Measurements from ENCODE around the gene BTF3.

Gene BTF3

GRCh38 chr5:73469878-73470277 is 28.4 kb upstream of the BTF3 start:
- no peak overlapping the region for H3K4me3 Mint-ChIP-seq
- H3K4me1 Mint-ChIP-seq = peaks cover 4% of the 10 kb centered on the region
- peaks cover 6% of the 10 kb centered on the region for H3K9me3 Mint-ChIP-seq
- TF ChIP-seq CTCF (IDR thresholded peaks at IDR 0.05; ENCODE audit: unreplicated experiment in 3 of 3) = no peak
- H3K27ac Mint-ChIP-seq = no peak overlapping the region
- peaks cover 8% of the 10 kb centered on the region for H3K27me3 Mint-ChIP-seq (ENCODE audit: low read depth)
- H3K36me3 Mint-ChIP-seq (ENCODE audit: low read depth) = no peaks in the 10 kb centered on the region

DNA sequence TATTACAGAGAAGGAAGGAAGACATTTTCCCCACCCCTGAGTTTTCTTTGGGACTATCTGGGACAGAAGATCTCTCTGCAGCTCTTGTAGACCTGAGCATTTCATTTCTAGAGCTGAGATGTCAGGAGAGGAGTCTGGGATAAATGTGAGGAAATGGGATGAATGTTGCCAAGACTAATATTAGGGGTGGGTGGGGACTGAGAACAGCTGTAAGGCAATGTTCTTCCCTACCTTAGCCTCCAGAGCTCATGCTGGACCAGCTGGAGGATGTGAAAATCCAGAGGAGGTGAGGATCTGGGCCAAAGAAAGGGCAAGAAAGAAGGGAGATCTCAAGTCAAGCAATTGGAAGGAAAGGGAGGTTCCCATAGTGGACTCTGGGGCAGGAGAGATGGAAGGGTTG is 26.6 kb upstream of the BTF3 start:
- no peaks in the 10 kb centered on the region for H3K4me1 Mint-ChIP-seq

DNA sequence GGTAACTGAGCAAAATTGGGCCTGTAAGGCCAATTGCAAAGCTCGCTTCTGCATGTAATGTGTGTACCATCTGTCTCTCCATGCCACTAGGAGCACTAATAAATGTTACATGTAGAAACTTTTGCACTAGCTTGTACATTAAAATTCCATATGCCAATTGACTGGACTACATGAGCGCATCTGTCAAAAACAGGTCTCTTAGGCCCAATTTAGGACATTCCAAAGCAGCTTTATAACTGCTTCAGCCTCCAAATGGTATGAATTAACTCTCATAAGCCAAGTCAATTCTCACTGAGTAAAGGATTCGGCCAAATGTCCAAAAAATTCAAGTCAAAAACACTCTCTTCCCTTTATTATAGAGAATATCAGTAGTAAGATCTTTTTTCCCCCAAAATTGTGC is 26.1 kb upstream of the BTF3 start:
- H3K9me3 Mint-ChIP-seq = peaks cover 6% of the 10 kb centered on the region
- no peak overlapping the region for H3K4me3 Mint-ChIP-seq
- no peaks in the 10 kb centered on the region for H3K36me3 Mint-ChIP-seq (ENCODE audit: low read depth)
- TF ChIP-seq CTCF (IDR thresholded peaks at IDR 0.05; ENCODE audit: unreplicated experiment in 3 of 3) = no peak
- no peak overlapping the region for H3K27ac Mint-ChIP-seq
- peaks cover 8% of the 10 kb centered on the region for H3K27me3 Mint-ChIP-seq (ENCODE audit: low read depth)
- no peaks in the 10 kb centered on the region for H3K4me1 Mint-ChIP-seq

More for the DNA sequence above, 26.6 kb upstream of the BTF3 start:
- H3K36me3 Mint-ChIP-seq (ENCODE audit: low read depth) = no peaks in the 10 kb centered on the region
- H3K9me3 Mint-ChIP-seq = peaks cover 6% of the 10 kb centered on the region
- peaks cover 8% of the 10 kb centered on the region for H3K27me3 Mint-ChIP-seq (ENCODE audit: low read depth)
- no peak overlapping the region for H3K4me3 Mint-ChIP-seq
- no peak overlapping the region for H3K27ac Mint-ChIP-seq
- no peak for TF ChIP-seq CTCF (IDR thresholded peaks at IDR 0.05; ENCODE audit: unreplicated experiment in 3 of 3)

GRCh38 chr5:73480500-73480899 is 17.7 kb upstream of the BTF3 start:
- Mint-ChIP-seq H3K36me3 (ENCODE audit: low read depth) (no peaks in the 10 kb centered on the region), H3K27ac (no peak overlapping the region), H3K9me3 (no peaks in the 10 kb centered on the region), H3K27me3 (ENCODE audit: low read depth) (peaks cover 11% of the 10 kb centered on the region), H3K4me3 (no peak overlapping the region), H3K4me1 (no peaks in the 10 kb centered on the region)
- no peak for TF ChIP-seq CTCF (IDR thresholded peaks at IDR 0.05; ENCODE audit: unreplicated experiment in 3 of 3)

DNA sequence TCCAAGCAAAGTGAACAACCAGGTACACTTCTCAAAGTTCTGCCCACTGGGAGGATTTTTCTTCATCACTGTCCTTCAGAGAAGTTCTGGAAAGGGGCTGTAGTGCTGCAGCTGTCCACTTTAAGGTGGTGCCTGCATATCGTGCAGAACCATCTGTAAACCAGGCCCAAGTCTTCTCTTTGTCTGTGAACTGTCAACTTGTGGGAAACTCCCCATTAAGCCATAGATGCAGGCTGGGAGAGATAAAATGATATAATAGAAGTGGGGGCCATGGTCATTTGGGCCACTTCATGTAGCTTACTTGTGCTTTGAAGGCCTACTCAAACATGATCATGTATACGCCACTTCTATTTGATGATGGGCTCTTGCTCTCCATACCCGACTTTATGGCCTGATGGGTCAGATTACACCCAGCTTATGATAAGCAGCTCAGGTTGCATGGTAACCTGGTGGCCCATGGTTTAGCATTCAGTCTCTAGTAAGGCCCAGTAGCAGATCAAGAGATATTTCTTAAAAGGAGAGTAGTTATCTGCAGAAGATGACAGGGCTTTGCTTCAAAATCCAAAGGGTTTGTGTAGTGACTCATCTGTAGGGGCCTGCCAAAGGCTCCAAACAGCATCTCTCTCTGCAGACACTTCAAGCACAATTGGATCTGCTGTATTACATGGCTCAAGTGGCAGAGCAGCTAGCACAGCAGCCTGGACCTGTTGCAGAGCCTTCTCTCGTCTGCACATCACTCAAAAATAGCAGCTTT is 15.7 kb upstream of the BTF3 start:
- Mint-ChIP-seq H3K36me3 (ENCODE audit: low read depth) (no peaks in the 10 kb centered on the region), H3K4me1 (no peaks in the 10 kb centered on the region), H3K4me3 (no peak overlapping the region), H3K9me3 (no peaks in the 10 kb centered on the region), H3K27ac (no peak overlapping the region), H3K27me3 (ENCODE audit: low read depth) (peaks cover 11% of the 10 kb centered on the region)
- TF ChIP-seq CTCF (IDR thresholded peaks at IDR 0.05; ENCODE audit: unreplicated experiment in 3 of 3) = no peak

DNA sequence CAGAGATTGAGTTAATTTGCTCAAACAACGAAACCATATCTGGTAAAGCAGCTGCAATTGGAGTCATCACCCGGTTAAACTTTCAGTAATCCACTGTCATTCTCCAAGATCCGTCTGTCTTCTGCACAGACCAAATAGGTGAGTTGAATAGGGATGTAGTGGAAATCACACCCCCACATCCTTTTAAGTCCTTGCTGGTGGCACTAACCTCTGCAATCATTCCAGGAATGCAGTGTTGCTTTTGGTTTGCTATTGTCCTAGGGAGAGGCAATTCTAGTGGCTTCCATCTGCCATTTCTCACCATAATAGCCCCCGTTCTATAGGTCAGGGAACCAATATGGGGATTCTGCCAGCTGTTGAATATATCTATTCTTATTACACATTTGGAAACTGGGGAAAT is 14.6 kb upstream of the BTF3 start:
- Mint-ChIP-seq H3K9me3 (no peaks in the 10 kb centered on the region), H3K4me1 (no peaks in the 10 kb centered on the region), H3K27ac (no peak overlapping the region), H3K27me3 (ENCODE audit: low read depth) (peaks cover 22% of the 10 kb centered on the region), H3K36me3 (ENCODE audit: low read depth) (no peaks in the 10 kb centered on the region), H3K4me3 (no peak overlapping the region)
- TF ChIP-seq CTCF (IDR thresholded peaks at IDR 0.05; ENCODE audit: unreplicated experiment in 3 of 3) = no peak

All from nephron (organoid).